Activated CD4-positive, alpha-beta T cell treated with anti-CD3 and anti-CD28 coated beads, Interleukin-2, Interleukin-4, amounts not matched to agents 100 ng/mL and 50 ng/mL, durations not matched to agents 16 hours and 8 hours (primary cell): ENCODE measurements around the gene ME2.
"Not testable (repeated sequence)": the region's sequence is repeated elsewhere in the genome, so short reads cannot be mapped to it uniquely, and the experiment has no call there.

Experiments used
- DNase-seq: peaks from one replicate; pipeline ENCODE4 v3.0.0-alpha.2; 2020; ENCODE audit warnings: low spot score

Gene ME2

GRCh38 chr18:50977037-50977760 lies 98.3 kb downstream of the ME2 start:
- no peak for DNase-seq

GRCh38 chr18:50981381-50981780 lies 102.5 kb downstream of the ME2 start:
- no peak for DNase-seq

GRCh38 chr18:50982086-50982801 lies 103.3 kb downstream of the ME2 start:
- no peak for DNase-seq

GRCh38 chr18:50982802-50983179 lies 103.9 kb downstream of the ME2 start:
- DNase-seq: no peak

DNA sequence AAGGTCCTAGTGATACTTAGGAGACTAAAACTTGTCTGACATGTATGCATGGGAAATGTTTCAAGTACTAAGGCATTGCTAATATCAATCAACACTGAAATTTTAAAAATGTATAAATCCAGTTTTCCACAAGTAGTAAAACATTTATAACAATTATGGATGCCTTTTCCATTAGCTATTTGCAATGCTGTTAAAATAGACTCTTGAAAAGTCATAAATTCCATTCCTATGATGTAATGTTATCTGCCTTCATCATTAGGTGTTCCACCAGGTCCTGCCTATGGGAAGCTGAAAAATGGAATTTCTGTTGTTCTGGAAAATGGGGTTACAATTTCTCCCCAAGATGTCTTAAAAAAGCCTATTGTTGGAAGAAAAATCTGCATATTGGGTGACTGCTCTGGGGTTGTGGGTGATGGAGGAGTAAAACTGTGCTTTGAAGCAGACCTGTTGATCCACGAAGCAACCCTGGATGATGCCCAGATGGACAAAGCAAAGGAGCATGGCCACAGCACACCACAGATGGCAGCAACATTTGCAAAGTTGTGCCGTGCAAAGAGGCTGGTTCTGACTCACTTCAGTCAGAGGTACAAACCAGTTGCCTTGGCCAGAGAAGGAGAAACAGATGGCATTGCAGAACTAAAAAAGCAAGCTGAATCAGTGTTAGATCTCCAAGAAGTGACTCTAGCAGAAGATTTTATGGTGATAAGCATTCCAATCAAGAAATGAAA lies 107.6 kb downstream of the ME2 start:
- DNase-seq: no peak

DNA sequence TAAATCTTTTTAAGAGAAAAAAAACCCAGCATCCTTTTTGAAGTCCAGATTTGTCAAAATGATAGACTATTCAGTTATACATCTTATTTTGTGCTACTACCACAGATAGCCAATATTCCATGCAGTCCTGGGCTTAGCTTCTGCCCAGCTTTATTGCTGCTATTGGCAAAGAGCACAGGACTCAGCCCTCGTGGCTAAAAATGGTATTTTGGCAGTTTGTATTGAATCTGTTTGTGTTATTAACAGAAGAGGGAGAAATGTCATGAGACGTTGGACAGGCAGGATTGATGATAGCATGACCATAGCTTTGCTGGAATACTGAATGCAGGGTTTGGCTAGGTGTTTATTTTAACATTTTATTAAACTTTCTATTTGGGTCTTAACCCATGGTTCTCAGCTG lies 108.3 kb downstream of the ME2 start:
- DNase-seq: no peak

DNA sequence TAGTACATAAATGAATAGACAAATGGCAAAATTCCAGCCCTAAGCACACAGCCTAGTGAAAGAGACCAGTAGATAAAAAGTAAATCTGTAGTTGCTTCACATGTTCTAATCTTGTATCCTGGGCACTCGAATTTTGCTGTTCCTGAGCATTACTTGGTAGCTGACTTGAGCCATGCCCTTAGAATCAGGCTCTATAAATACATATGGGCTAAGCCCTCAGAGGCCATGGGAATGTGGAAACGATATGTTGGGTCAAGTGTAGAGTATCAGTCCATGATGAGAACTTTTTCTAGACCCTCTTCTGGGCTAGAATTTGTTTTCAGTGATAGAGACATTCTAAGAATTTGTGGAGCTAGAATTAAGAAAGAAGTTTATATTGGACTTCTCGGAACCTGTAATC lies 110.8 kb downstream of the ME2 start:
- DNase-seq: no peak

DNA sequence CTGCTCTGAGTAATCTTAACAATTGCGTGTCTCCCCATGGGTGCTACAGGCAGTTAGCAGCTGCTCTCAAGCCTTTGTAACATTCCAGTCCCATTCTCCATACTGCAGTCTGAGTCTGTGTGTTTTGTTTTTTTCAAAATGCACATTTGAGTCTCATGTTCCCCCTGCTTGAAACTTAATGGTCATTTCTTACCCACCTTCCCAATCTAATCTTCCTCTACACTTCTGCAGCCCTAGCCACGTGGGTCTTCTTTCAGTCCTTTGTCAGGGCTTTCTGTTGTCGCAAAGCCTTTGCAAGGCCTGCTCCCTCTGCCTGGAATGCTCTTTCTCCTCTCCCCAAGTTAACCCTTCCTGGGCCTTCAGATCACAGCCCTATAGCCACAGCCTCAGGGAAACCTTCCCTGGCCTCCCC lies 113.4 kb downstream of the ME2 start:
- DNase-seq: no peak

GRCh38 chr18:50994031-50994430 lies 115.1 kb downstream of the ME2 start:
- no peak for DNase-seq

DNA sequence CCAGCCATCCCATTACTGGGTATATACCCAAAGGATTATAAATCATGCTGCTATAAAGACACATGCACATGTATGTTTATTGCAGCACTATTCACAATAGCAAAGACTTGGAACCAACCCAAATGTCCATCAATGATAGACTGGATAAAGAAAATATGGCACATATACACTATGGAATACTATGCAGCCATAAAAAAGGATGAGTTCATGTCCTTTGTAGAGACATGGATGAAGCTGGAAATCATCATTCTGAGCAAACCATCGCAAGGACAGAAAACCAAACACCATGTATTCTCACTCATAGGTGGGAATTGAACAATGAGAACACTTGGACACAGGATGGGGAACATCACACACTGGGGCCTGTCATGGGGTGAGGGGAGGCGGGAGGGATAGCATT lies 124.3 kb downstream of the ME2 start:
- not testable (repeated sequence) for DNase-seq
